ENCODE results near the gene RBM38. TPM values are rescaled to one million over a fixed set of nuclear protein-coding genes. Genes with fewer than 3 reads are reported as not detected.

RBM38 gene
- total RNA-seq, 4 donors from 2014 or later = 9.1 to 21.0 (median 13.3) TPM

DNA sequence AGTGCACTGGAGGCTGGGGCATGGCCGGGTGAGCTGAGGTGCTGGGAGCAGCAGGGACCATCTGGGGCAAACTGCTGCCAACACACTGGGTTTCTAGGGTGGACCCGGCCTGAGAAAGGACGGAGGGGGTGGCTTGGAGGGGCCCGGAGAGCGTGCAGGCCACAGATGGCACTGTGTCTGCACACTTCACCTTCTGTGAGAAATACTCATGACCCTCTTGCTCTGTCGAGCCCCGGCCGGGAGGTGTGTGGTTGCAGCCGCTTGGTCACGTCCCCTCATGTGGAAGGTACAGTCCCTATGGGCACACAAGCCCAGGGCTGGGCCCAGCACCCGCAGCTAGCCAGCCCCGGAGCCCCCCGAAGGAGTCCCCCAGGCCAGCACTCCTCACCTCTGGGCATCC is 59.7 kb downstream of the RBM38 start:
- TF ChIP-seq, protein P1, sequence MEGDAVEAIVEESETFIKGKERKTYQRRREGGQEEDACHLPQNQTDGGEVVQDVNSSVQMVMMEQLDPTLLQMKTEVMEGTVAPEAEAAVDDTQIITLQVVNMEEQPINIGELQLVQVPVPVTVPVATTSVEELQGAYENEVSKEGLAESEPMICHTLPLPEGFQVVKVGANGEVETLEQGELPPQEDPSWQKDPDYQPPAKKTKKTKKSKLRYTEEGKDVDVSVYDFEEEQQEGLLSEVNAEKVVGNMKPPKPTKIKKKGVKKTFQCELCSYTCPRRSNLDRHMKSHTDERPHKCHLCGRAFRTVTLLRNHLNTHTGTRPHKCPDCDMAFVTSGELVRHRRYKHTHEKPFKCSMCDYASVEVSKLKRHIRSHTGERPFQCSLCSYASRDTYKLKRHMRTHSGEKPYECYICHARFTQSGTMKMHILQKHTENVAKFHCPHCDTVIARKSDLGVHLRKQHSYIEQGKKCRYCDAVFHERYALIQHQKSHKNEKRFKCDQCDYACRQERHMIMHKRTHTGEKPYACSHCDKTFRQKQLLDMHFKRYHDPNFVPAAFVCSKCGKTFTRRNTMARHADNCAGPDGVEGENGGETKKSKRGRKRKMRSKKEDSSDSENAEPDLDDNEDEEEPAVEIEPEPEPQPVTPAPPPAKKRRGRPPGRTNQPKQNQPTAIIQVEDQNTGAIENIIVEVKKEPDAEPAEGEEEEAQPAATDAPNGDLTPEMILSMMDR (IDR thresholded peaks at IDR 0.05) = no peak
- no peak for TF ChIP-seq POLR2A (IDR thresholded peaks at IDR 0.05)
- peak overlapping the region in 2 of 4 donors; percentile 21 for H3K27ac ChIP-seq
- 59 to 70% methylated on average over 2 to 9 of the region's 13 CpGs for WGBS, 2 donors

GRCh38 chr20:57451431-57451794 is 60.2 kb downstream of the RBM38 start:
- Histone ChIP-seq H3K27me3 (peaks cover 0 to 14% (median 0%) of the 10 kb centered on the region in 4 donors), H3K4me1 (peaks cover 0 to 22% (median 7%) of the 10 kb centered on the region in 3 donors), H3K36me3 (no peaks in the 10 kb centered on the region), H3K9me3 (no peaks in the 10 kb centered on the region), H3K4me3 (no peak overlapping the region), H3K27ac (peak overlapping the region in 2 of 4 donors; percentile 21)
- no peak for TF ChIP-seq POLR2A (IDR thresholded peaks at IDR 0.05)
- TF ChIP-seq, protein P1 (IDR thresholded peaks at IDR 0.05) = no peak
- intact Hi-C loops (cut with DNase I) = no loop called here
- DNase-seq = no peak
- WGBS, 2 donors = 60% methylated on average over 1 of the region's 7 CpGs; no CpG with 5 or more reads in 1 of the 2 donors

More for the DNA sequence above, 59.7 kb downstream of the RBM38 start:
- H3K4me3 ChIP-seq = no peak overlapping the region
- H3K9me3 ChIP-seq = no peaks in the 10 kb centered on the region
- no peak for DNase-seq
- peaks cover 0 to 22% (median 7%) of the 10 kb centered on the region in 3 donors for H3K4me1 ChIP-seq
- H3K36me3 ChIP-seq = no peaks in the 10 kb centered on the region
- intact Hi-C loops (cut with DNase I) = no loop called here
- H3K27me3 ChIP-seq = peaks cover 0 to 14% (median 0%) of the 10 kb centered on the region in 4 donors

DNA sequence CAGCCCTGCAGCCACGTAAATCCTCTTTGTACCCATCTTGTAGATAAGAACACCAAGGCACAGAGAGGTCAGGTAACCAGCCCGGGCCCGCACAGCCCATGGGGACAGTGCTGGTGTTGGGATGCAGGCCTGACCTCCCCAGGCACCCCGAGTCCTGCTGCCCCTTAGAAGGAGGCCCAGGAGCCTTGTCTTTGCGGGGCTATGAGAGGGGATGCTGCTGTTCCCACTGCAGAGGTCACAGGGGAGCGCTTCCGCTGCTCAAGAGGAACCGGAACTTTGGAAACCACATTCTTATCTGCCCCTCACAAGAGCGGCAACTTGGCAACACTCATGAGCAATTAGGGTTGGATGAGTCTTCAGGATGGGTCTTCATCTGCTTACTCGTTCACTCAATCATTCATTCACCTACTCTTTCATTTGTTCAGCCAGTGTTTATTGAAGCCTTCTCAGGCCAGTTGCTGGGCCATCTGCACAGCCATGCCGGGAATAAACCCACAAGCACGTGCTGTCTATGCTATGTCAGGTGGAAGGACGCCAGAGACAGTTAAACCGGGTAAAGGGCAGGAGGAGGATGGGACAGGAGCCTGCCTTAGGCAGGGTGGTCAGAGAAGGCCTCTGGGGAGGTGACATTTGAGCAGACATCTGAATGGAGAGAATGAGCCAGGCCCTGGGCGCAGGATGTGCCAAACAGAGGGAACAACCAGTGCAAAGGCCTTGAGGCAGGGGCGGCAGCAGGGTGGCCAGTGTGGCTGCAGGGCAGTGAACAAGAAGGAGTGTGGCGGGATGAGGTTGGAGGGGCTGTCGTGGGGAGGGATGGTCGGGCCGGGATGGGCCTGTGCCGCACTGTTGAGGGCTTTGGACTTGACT is 60.8 kb downstream of the RBM38 start:
- DNase-seq = no peak
- WGBS, 2 donors = 68 to 89% methylated on average over 11 to 17 of the region's 21 CpGs
- Histone ChIP-seq H3K4me3 (no peak overlapping the region), H3K27me3 (peaks cover 0 to 14% (median 0%) of the 10 kb centered on the region in 4 donors), H3K9me3 (no peaks in the 10 kb centered on the region), H3K4me1 (peaks cover 0 to 23% (median 7%) of the 10 kb centered on the region in 3 donors), H3K27ac (peak overlapping the region in 1 of 4 donors; percentile 29), H3K36me3 (no peaks in the 10 kb centered on the region)
- no peak for TF ChIP-seq POLR2A (IDR thresholded peaks at IDR 0.05)
- TF ChIP-seq, protein P1 (IDR thresholded peaks at IDR 0.05) = no peak
- intact Hi-C loops (cut with DNase I) = no loop called here

DNA sequence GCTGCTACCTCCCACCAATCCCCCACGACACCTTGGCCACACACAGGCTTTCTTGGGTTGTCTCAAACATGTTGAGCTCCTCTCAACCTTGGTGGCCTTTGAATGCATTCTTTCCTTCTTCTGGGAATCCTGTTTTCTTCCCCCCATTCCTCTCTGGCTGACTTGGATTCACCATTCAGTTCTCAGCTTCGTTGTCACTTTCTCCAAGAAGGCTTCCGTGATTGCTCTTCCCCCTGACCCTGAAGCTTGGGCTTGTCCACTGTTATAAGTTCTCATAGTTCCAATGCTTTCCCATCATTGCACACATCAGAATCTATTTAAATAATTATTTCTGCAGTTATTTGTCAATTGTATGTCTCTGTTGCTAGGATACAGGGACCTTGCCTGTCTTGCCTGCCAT is 64.2 kb downstream of the RBM38 start:
- Histone ChIP-seq H3K27me3 (peaks cover 0 to 7% (median 0%) of the 10 kb centered on the region in 4 donors), H3K4me3 (no peak overlapping the region), H3K27ac (no peak overlapping the region), H3K9me3 (no peaks in the 10 kb centered on the region), H3K4me1 (peaks cover 0 to 28% (median 18%) of the 10 kb centered on the region in 3 donors), H3K36me3 (no peaks in the 10 kb centered on the region)
- intact Hi-C loops (cut with DNase I) = no loop called here
- TF ChIP-seq POLR2A (IDR thresholded peaks at IDR 0.05) = no peak
- TF ChIP-seq, protein P1 (IDR thresholded peaks at IDR 0.05) = no peak
- no peak for DNase-seq
- WGBS, 2 donors = 72 to 75% methylated on average over 3 of the region's 3 CpGs

DNA sequence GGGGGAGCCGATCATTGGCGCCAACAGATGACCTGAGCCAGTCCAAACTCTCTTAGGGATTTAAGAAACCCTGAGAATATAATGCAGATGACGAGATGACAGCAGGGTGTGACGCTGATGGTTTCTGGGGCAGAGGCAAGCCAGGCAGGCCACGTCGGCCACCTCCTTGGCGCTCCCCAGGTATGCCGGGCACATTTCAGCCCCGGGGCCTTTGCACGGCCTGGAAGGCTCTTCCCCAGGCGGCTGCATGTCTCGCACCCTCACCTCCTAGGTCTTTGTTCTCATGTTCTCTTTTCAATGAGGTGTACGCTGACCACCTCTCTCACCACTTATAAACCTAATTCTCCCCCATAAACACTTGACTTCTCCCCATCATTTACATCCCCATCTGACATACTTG is 64.9 kb downstream of the RBM38 start:
- no peaks in the 10 kb centered on the region for H3K9me3 ChIP-seq
- intact Hi-C loops (cut with DNase I) = no loop called here
- no peaks in the 10 kb centered on the region for H3K36me3 ChIP-seq
- H3K4me3 ChIP-seq = no peak overlapping the region
- peaks cover 0 to 20% (median 12%) of the 10 kb centered on the region in 3 donors for H3K4me1 ChIP-seq
- DNase-seq = no peak
- TF ChIP-seq, protein P1 (IDR thresholded peaks at IDR 0.05) = no peak
- TF ChIP-seq POLR2A (IDR thresholded peaks at IDR 0.05) = no peak
- 92 to 93% methylated on average over 10 to 13 of the region's 13 CpGs for WGBS, 2 donors
- H3K27ac ChIP-seq = no peak overlapping the region
- H3K27me3 ChIP-seq = peaks cover 0 to 1% (median 0%) of the 10 kb centered on the region in 4 donors

All from esophagus squamous epithelium (tissue), 5 donors.